Glomerular visceral epithelial cell (primary cell): ENCODE results near the gene FCER2.

Source experiments
- DNase-seq: peaks from one replicate; pipeline ENCODE4 v3.0.0-alpha.2; 2016; ENCODE audit errors: extremely low spot score

FCER2 gene

GRCh38 chr19:7701049-7701653, 780 bp downstream of the FCER2 start:
- DNase-seq, result no peak

DNA sequence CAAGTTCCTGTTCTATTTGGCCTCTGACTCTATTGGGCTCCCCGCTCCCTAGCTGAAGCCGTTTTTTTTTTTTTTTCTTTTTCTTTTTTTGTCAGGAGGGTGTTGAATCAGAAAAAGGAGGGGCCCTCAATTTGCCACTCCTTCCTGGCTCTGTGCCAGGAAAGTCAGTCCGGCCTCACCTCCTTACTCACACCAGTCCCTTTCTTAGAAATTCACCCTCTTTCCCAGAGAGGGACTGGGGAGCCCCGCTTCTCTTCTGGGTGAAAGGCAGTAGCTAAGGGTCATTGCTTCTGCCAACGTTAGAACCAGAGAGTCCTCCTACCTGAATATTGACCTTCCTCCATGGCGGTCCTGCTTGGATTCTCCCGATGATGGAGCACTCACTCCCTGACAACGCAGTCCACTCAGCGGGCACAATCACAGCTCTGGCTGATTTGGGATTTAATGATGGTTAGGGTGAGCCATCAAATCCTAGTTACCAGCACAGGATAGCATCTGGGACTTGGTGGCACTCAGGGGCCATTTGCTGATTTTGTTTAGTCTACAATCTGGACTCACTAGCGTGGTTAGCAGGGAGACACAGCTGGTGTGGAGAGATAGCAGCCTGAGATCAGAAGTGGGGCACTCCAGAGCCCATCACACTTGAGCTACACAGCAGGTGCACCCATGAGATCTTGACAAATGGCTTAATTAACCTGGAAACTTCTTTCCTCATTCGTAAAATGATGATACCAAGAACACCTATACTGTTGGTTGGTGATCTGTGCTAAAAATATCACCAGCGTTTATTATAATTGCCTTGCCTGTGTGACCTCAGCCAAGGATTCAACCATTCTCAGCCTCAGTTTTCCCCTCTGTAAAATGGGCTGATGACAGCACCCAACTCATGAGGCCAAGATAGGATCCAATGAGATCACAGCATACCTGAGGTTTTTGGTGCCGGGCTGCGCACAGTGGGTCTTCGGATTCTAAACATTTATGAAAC, 2.2 kb downstream of the FCER2 start:
- no peak for DNase-seq

GRCh38 chr19:7699003-7699402, 2.9 kb downstream of the FCER2 start:
- no peak for DNase-seq

DNA sequence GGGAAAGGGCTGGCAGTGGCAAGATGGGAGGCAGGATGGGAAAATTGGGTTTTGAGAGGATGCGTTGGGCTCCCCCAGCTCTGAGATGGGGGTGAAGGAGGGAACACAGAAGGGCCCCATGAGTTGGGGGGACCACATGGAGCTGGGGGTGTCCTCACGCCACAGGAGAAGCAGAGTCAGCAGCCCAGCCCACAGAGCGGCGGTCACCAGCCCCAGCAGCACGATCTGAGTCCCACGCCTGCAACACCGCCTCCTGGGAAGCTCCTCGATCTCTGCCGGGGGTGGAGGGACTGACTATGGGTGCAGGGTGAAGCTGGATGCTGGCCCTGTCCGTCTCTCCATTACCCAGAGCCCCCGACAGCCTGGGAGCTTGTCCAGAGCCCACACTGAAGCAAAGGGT, 3.3 kb downstream of the FCER2 start:
- DNase-seq, result no peak

DNA sequence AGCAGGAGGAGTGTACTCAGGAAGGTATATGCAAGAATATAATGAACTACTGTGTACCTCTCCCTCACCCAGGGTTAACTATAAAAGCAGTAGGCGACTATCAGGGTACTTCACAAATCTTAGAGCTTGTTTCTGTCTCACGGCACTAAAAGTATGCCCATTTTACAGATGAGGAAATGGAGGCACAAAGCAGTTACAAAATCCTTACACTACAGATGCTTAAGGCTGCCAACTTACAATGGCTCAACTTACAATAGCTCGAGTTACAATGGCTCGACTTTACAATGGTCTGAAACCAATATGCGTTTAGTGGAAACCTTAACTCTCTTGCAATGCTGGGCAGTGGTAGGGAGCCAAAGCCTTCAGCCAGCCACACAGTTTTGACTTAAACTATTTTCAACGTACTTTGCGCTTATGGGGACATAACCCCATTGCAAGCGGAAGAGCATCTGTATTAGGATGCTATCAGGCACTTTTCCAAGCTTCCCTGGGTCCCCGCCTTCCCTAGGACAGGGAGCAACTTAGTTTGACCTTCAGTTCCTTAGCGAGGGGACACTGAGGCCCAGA, 4.1 kb downstream of the FCER2 start:
- DNase-seq, result no peak

- DNase-seq, result no peak
These were observed 7.4 kb downstream of the FCER2 start for GRCh38 chr19:7694499-7694898.

GRCh38 chr19:7692417-7693088, 9.4 kb downstream of the FCER2 start:
- no peak for DNase-seq

DNA sequence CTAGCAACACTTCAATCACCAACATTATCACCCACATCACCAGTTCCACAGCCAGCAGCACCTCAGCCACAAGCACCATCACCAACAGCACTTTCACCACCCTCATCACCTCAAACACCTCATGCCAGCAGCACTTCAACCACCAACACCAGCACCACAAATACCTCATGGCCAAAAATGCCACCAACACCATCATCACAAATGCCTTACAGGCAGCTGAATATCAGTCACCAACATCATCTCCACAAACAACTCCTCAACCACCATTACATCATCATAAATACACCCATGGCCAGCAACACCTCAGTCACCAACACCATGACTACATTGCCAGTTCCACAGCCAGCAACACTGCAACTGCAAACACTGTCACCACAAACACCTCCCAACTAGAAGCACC, 10.4 kb downstream of the FCER2 start:
- DNase-seq, result no peak

- no peak for DNase-seq
These were observed 11.1 kb downstream of the FCER2 start for GRCh38 chr19:7690779-7691258.

- no peak for DNase-seq
These were observed 12.8 kb downstream of the FCER2 start for GRCh38 chr19:7689165-7689564.

DNA sequence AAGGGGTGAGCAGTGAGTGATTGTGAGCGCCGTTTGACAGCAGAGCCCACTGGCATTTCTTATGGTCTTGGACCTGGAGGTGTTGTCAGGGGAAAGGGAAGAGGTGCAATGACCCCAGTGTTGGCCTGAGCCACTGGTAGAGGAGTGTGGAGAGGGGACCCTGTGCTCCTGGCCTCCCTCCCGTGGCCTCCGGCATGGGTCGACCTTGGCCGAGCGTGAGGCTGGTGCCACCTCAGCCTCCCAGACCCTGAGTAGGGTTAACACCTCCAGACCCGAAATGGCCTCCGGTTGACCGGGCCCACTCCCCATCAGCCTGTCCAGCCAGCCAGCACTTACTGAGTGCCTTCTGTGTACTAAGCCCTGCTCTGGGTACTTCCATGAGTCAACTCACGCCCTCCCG, 14.8 kb downstream of the FCER2 start:
- no peak for DNase-seq

DNA sequence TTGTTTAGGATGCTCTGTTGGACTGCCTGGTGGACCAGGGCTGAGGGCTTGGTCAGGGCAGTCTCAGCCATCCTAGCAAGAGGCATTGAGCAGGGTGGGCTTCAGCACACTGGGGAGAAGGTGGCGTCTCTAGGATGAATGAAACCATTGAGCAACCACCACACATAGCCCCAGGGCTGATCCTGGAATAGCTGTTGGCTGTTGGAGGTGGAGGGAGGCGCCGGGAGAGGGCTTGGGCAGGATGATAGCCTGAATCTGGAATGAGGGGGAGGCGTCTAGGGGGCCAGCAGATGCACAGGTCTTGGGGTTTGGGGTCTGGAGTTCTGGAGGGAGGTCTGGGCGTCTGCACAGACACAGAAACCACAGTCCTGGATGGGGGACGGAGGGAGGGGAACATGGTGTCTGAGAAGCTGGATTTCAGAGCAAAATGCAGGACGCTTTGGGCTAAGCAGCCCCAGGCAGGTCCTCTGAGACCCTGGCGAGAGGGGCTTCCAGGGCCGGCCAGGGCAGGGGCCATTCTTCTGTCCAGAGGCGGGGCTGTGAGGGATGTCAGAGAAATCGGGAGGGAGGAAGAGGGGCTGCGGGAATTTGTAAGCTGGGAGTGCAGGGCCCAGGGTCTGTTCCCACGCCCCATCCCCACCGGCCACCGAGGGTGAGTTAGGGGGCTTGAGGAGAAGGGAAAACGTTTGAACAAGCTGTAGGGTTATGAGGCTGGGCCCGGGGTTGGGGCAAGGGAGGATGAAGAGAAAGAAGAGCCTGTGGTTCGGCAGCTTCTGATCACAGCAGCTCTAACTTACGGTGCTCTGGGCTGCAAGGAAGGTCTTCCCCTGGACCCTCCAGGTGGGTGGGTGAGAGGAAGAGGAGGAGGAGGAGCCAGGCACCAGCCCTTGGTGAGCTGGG, 16.1 kb downstream of the FCER2 start:
- DNase-seq, result no peak

- DNase-seq, result no peak
These were observed 19.6 kb downstream of the FCER2 start for GRCh38 chr19:7682175-7682855.

GRCh38 chr19:7681340-7682174, 20.4 kb downstream of the FCER2 start:
- peak; percentile 47 for DNase-seq

- DNase-seq, result peak; percentile 84
These were observed 21.2 kb downstream of the FCER2 start, which contains the start of gene TRAPPC5 for GRCh38 chr19:7680606-7681339. Gene TRAPPC5, plus strand, starts transcription at chr19:7680833. Its CDS starts 1,421 bp downstream, at chr19:7682254.

GRCh38 chr19:7679771-7680605, 21.9 kb downstream of the FCER2 start:
- DNase-seq, result no peak

GRCh38 chr19:7678971-7679751, 22.8 kb downstream of the FCER2 start:
- DNase-seq, result no peak
